Transverse colon (tissue), 4 donors: ENCODE data around the gene PMIS2.

Experiments
- EP300 ChIP-seq: sonication (generic); formaldehyde crosslinking; IDR thresholded peaks from one replicate; pipeline ENCODE4 v1.6.1; 2017; ENCODE audit warnings: antibody characterized with exemption, low read depth
- POLR2A ChIP-seq: fragments of 450-650 bp; IDR thresholded peaks from one replicate; pipeline ENCODE4 v1.6.1; 2016; ENCODE audit warnings: antibody characterized with exemption, mild to moderate bottlenecking, moderate library complexity
- POLR2AphosphoS5 ChIP-seq, 3 donors: sonication (generic); formaldehyde crosslinking; IDR thresholded peaks; one replicate each; pipeline ENCODE4 v1.6.1; 2016; ENCODE audit warnings: antibody characterized with exemption in 3 of 3
- TF ChIP-seq, protein P1 (sequence below), 5 experiments: fragments of 200-600 bp in 3 of 5; fragments of 450-650 bp in 2 of 5; sonication (generic) in 3 of 5; IDR thresholded peaks; 1 replicate in 2 of 5; 2 replicates in 3 of 5; pipeline ENCODE4 v1.5.1; 2016 to 2017; ENCODE audit warnings: antibody characterized with exemption in 5 of 5, inconsistent platforms in 3 of 5, mild to moderate bottlenecking in 2 of 5, moderate library complexity in 1 of 5

- TF ChIP-seq POLR2AphosphoS5 (IDR thresholded peaks at IDR 0.05) = no peak
- TF ChIP-seq POLR2A = no peak
- TF ChIP-seq, protein P1, sequence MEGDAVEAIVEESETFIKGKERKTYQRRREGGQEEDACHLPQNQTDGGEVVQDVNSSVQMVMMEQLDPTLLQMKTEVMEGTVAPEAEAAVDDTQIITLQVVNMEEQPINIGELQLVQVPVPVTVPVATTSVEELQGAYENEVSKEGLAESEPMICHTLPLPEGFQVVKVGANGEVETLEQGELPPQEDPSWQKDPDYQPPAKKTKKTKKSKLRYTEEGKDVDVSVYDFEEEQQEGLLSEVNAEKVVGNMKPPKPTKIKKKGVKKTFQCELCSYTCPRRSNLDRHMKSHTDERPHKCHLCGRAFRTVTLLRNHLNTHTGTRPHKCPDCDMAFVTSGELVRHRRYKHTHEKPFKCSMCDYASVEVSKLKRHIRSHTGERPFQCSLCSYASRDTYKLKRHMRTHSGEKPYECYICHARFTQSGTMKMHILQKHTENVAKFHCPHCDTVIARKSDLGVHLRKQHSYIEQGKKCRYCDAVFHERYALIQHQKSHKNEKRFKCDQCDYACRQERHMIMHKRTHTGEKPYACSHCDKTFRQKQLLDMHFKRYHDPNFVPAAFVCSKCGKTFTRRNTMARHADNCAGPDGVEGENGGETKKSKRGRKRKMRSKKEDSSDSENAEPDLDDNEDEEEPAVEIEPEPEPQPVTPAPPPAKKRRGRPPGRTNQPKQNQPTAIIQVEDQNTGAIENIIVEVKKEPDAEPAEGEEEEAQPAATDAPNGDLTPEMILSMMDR (IDR thresholded peaks at IDR 0.05) = no peak
- no peak for TF ChIP-seq EP300
Measured at GRCh38 chr19:35562776-35563175, 23.2 kb upstream of the PMIS2 start.
